Measurements from ENCODE around the gene PPIL4.
A peak's percentile ranks its signal among the peaks of the same experiment; 100 is the strongest.

Gene PPIL4

DNA sequence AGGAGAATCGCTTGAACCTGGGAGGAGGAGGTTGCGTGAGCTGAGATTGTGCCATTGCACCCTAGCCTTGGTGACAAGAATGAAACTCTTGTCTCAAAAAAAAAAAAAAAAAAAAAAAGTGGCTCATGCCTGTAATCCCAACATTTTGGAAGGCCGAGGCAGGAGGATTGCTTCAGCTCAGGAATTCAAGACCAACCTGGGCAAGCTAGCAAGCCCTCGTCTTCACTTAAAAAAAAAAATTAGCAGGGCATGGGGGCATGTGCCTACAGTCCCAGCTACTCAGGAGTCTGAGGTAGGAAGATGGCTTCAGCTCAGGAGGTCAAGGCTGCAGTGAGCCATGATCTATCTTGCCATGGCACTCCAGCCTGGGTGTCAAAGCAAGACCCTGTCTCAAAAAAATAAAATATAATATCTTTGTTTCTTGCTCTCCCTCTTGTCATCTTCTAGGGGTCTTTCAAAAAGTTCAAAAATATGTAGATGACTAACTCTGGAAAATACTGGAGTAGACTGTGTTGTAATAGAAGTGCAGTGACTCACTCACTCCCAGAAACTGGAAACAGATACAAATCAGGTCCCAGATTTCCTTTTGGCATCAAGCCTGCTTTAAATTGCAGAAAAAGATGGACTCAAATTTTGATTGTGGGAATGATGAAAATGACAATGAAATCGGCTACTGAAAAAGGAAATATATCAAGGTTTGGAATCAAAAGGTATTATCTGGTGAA is 17.5 kb upstream of the PPIL4 start:
- no peak for DNase-seq (ENCODE audit: low spot score)
- in situ Hi-C loops (cut with MboI; ENCODE audit: low pct_unique_long_range_greater_than_20kb, low sequenced_read_pairs, unreplicated experiment): no loop called here
- TF ChIP-seq, protein P1, sequence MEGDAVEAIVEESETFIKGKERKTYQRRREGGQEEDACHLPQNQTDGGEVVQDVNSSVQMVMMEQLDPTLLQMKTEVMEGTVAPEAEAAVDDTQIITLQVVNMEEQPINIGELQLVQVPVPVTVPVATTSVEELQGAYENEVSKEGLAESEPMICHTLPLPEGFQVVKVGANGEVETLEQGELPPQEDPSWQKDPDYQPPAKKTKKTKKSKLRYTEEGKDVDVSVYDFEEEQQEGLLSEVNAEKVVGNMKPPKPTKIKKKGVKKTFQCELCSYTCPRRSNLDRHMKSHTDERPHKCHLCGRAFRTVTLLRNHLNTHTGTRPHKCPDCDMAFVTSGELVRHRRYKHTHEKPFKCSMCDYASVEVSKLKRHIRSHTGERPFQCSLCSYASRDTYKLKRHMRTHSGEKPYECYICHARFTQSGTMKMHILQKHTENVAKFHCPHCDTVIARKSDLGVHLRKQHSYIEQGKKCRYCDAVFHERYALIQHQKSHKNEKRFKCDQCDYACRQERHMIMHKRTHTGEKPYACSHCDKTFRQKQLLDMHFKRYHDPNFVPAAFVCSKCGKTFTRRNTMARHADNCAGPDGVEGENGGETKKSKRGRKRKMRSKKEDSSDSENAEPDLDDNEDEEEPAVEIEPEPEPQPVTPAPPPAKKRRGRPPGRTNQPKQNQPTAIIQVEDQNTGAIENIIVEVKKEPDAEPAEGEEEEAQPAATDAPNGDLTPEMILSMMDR (IDR thresholded peaks at IDR 0.05; ENCODE audit: extremely low read depth, insufficient read depth, missing control alignments): no peak

- no peak for DNase-seq (ENCODE audit: low spot score)
- in situ Hi-C loops (cut with MboI; ENCODE audit: low pct_unique_long_range_greater_than_20kb, low sequenced_read_pairs, unreplicated experiment): no loop called here
- TF ChIP-seq, protein P1 (IDR thresholded peaks at IDR 0.05; ENCODE audit: extremely low read depth, insufficient read depth, missing control alignments): peak; percentile 30
These were observed 14.9 kb upstream of the PPIL4 start for GRCh38 chr6:149560736-149561135.

DNA sequence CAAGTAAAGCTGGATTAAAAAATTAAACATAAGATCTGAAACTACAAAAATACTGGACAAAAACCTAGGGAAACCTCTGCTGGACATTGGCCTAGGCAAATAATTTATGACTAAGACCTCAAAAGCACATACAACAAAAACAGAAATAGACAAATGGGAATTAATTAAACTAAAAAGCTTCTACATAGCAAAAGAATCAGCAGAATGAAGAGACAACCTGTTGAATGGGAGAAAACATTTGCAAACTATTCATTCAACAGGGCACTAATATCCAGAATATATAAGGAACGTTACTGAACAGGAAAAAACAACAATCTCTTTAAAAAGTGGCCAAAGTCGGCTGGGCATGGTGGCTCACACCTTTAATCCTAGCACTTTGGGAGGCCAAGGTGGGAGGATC is 13.5 kb upstream of the PPIL4 start:
- TF ChIP-seq, protein P1 (IDR thresholded peaks at IDR 0.05; ENCODE audit: extremely low read depth, insufficient read depth, missing control alignments): no peak
- DNase-seq (ENCODE audit: low spot score): no peak
- in situ Hi-C loops (cut with MboI; ENCODE audit: low pct_unique_long_range_greater_than_20kb, low sequenced_read_pairs, unreplicated experiment): no loop called here

DNA sequence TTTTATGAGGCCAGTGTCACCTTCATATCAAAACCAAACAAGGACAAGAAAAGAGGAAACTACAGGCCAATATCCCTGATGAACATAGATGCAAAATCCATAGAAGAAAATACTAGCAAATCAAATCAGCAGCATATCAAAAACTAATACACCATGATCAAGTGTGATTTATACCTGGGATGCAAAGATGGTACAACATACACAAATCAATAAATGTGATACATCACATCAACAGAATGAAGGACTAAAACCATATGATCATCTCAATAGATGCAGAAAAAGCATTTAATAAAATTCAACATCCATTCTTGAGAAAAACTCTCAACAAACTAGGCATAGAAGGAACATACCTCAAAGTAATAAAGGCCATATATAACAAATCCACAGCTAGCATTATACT is 12.2 kb upstream of the PPIL4 start:
- in situ Hi-C loops (cut with MboI; ENCODE audit: low pct_unique_long_range_greater_than_20kb, low sequenced_read_pairs, unreplicated experiment): no loop called here
- no peak for DNase-seq (ENCODE audit: low spot score)
- TF ChIP-seq, protein P1 (IDR thresholded peaks at IDR 0.05; ENCODE audit: extremely low read depth, insufficient read depth, missing control alignments): no peak

- DNase-seq (ENCODE audit: low spot score): no peak
- TF ChIP-seq, protein P1 (IDR thresholded peaks at IDR 0.05; ENCODE audit: extremely low read depth, insufficient read depth, missing control alignments): no peak
- in situ Hi-C loops (cut with MboI; ENCODE audit: low pct_unique_long_range_greater_than_20kb, low sequenced_read_pairs, unreplicated experiment): no loop called here
These were observed 6.1 kb upstream of the PPIL4 start for GRCh38 chr6:149551920-149552319.

- peak; percentile 25 for DNase-seq (ENCODE audit: low spot score)
- TF ChIP-seq, protein P1 (IDR thresholded peaks at IDR 0.05; ENCODE audit: extremely low read depth, insufficient read depth, missing control alignments): no peak
- in situ Hi-C loops (cut with MboI; ENCODE audit: low pct_unique_long_range_greater_than_20kb, low sequenced_read_pairs, unreplicated experiment): no loop called here
These were observed 537 bp downstream of the PPIL4 start for GRCh38 chr6:149545258-149545753.

All from GM13977 (cell line).